Measurements from ENCODE around the gene ARRDC2. TPM values are rescaled to one million over a fixed set of nuclear protein-coding genes. Genes with fewer than 3 reads are reported as not detected.
A peak's percentile ranks its signal among the peaks of the same experiment; 100 is the strongest.

ARRDC2 gene
- 10 to 100 TPM; 26.8 to 94.9 (median 29.4) TPM for total RNA-seq

GRCh38 chr19:18007917-18008673, at the start of gene ARRDC2:
ARRDC2 (plus strand) TSS chr19:18008170; CDS start chr19:18008311, 141 bp downstream.
- peaks cover 0 to 30% (median 9%) of the 10 kb centered on the region in 4 donors for H3K4me1 ChIP-seq
- peak within 1 kb of the TSS; percentile 64 to 88 (median 82) for H3K27ac ChIP-seq
- peaks cover 0 to 45% (median 0%) of the 10 kb centered on the region in 3 donors for H3K36me3 ChIP-seq
- peak; percentile 94 to 98 (median 97) for DNase-seq
- TF ChIP-seq CTCF (IDR thresholded peaks at IDR 0.05) (no peak), POLR2A (IDR thresholded peaks at IDR 0.05) (peak; percentile 14 to 36)
- no peaks in the 10 kb centered on the region for H3K9me3 ChIP-seq
- H3K4me3 ChIP-seq: peak within 1 kb of the TSS; percentile 52 to 68 (median 64)
- no peaks in the 10 kb centered on the region for H3K27me3 ChIP-seq

- Histone ChIP-seq H3K36me3 (no peaks in the 10 kb centered on the region), H3K27ac (no peak overlapping the region), H3K27me3 (peaks cover 0 to 13% of the 10 kb centered on the region in 2 donors), H3K9me3 (no peaks in the 10 kb centered on the region), H3K4me3 (no peak overlapping the region), H3K4me1 (no peaks in the 10 kb centered on the region)
- TF ChIP-seq POLR2A (IDR thresholded peaks at IDR 0.05) (no peak), CTCF (IDR thresholded peaks at IDR 0.05) (no peak)
- no peak for DNase-seq
Measured at GRCh38 chr19:17963936-17964691, 43.9 kb upstream of the ARRDC2 start.

DNA sequence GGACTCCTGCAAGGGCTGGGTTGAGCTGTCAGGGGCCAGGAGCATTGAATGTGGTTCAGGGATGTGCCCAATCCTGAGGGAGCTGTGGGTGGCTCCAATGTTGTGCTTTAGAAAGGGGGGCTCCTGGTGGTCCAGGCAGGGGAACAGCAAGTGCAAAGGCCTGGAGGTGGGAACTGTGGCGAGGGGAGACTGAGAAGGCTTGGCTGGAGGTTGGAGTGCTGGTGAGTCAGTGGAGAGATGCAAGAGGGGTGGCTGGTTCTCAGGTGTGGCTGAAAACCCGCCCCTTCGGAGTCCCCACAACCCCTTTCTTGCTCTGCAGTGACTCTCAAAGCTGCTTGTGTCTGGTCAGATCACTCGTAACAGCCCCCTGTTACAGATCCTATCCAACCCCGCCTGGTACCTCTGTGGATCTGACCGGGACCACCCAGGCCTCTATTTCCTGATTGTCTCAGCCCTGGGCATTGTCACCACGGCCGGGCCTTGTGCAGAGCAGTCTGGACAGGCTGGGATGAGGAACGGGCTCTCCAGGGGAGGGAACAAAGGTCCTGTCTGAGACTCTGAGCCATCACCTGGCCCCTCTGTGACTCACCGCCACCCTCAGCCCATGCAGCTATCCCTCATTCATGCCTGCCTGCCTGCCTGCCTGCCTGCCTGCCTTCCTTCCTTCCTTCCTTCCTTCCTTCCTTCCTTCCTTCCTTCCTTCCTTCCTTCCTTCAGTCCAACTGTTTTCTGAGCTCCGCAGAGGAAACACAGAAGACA, 42.4 kb upstream of the ARRDC2 start:
- Histone ChIP-seq H3K4me3 (no peak overlapping the region), H3K4me1 (no peaks in the 10 kb centered on the region), H3K27me3 (peaks cover 0 to 13% of the 10 kb centered on the region in 2 donors), H3K9me3 (no peaks in the 10 kb centered on the region), H3K27ac (no peak overlapping the region), H3K36me3 (no peaks in the 10 kb centered on the region)
- DNase-seq: no peak
- no peak for TF ChIP-seq CTCF (IDR thresholded peaks at IDR 0.05)
- TF ChIP-seq POLR2A (IDR thresholded peaks at IDR 0.05): no peak

DNA sequence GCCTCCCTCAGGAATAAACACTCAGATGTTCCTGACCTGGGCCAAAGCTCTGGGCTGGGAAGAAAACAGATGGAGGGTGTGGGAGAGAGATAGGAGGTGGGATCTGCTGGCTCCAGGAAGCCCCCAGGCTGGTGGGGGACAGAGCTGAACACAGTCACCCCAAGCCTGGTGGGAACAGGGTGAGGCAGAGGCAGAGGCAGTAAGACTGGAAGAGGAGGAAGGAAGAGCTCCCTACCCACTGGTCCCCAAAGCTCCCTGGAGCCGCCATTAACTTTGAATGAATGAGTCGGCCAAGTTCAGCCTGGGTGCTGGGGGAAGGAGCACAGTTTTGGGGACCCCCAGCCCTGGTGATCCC, 41.9 kb upstream of the ARRDC2 start:
- no peak overlapping the region for H3K4me3 ChIP-seq
- DNase-seq: no peak
- no peaks in the 10 kb centered on the region for H3K36me3 ChIP-seq
- no peak overlapping the region for H3K27ac ChIP-seq
- TF ChIP-seq CTCF (IDR thresholded peaks at IDR 0.05) (no peak), POLR2A (IDR thresholded peaks at IDR 0.05) (no peak)
- no peaks in the 10 kb centered on the region for H3K9me3 ChIP-seq
- no peaks in the 10 kb centered on the region for H3K4me1 ChIP-seq
- H3K27me3 ChIP-seq: peaks cover 0 to 13% of the 10 kb centered on the region in 2 donors

DNA sequence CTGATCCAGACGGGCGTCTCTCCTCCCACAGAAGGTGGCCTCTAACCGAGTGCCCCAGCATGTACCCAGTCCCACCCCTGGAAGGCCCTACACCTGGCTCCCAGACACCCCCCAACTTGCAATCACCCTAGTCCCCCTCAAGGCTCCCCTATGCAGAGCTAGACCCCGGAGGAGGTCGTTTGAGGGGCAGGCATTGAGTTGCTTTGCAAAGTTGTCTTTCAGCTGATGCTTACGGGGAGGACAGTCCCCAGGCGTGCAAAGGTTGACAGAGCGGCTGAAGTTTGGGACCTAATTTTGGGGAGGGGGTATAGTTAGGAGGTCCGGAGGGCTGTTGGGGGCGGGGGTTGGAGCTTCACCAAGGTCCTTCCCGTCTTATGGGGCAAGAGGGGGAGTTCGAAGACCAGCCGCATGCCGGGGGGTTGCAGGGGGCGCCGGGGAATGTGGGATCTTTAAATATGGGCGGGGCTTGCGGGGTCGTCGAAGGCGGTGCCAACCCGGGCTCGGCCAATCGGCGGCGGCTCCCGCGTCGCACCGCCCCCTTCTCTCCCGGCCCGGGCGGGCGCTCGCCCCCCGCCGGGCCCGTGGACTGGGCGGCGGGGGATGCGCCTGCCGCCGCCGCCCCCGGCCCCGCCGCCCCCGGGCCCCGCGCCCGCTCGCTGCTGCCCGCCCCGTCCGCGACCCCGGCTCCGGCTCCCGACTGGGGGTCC, 41.3 kb upstream of the ARRDC2 start, which contains the start of gene KCNN1:
TSS of gene KCNN1 (plus strand) at position 558 of the 707 bp plus-strand sequence. CDS start 6,782 bp downstream, outside the sequence.
- TF ChIP-seq CTCF (IDR thresholded peaks at IDR 0.05) (no peak), POLR2A (IDR thresholded peaks at IDR 0.05) (no peak)
- no peak for DNase-seq
- Histone ChIP-seq H3K36me3 (no peaks in the 10 kb centered on the region), H3K9me3 (no peaks in the 10 kb centered on the region), H3K4me1 (no peaks in the 10 kb centered on the region), H3K27me3 (peaks cover 0 to 13% of the 10 kb centered on the region in 2 donors), H3K4me3 (no peak within 1 kb of the TSS), H3K27ac (no peak within 1 kb of the TSS)
